ENCODE results near the gene DOCK1.

The DOCK1 gene

GRCh38 chr10:127207081-127207480 is 301.9 kb downstream of the DOCK1 start:
- no peak for DNase-seq (ENCODE audit: low spot score)
- in situ Hi-C loops (cut with MboI; ENCODE audit: low sequenced_read_pairs, unreplicated experiment): no loop called here
- TF ChIP-seq, protein P1, sequence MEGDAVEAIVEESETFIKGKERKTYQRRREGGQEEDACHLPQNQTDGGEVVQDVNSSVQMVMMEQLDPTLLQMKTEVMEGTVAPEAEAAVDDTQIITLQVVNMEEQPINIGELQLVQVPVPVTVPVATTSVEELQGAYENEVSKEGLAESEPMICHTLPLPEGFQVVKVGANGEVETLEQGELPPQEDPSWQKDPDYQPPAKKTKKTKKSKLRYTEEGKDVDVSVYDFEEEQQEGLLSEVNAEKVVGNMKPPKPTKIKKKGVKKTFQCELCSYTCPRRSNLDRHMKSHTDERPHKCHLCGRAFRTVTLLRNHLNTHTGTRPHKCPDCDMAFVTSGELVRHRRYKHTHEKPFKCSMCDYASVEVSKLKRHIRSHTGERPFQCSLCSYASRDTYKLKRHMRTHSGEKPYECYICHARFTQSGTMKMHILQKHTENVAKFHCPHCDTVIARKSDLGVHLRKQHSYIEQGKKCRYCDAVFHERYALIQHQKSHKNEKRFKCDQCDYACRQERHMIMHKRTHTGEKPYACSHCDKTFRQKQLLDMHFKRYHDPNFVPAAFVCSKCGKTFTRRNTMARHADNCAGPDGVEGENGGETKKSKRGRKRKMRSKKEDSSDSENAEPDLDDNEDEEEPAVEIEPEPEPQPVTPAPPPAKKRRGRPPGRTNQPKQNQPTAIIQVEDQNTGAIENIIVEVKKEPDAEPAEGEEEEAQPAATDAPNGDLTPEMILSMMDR (IDR thresholded peaks at IDR 0.05; ENCODE audit: borderline replicate concordance, control extremely low read depth, extremely low read depth, insufficient read depth, missing control alignments): no peak

- in situ Hi-C loops (cut with MboI; ENCODE audit: low sequenced_read_pairs, unreplicated experiment): no loop called here
- no peak for DNase-seq (ENCODE audit: low spot score)
- TF ChIP-seq, protein P1 (IDR thresholded peaks at IDR 0.05; ENCODE audit: borderline replicate concordance, control extremely low read depth, extremely low read depth, insufficient read depth, missing control alignments): no peak
These were observed 305.8 kb downstream of the DOCK1 start for GRCh38 chr10:127210936-127211466.

DNA sequence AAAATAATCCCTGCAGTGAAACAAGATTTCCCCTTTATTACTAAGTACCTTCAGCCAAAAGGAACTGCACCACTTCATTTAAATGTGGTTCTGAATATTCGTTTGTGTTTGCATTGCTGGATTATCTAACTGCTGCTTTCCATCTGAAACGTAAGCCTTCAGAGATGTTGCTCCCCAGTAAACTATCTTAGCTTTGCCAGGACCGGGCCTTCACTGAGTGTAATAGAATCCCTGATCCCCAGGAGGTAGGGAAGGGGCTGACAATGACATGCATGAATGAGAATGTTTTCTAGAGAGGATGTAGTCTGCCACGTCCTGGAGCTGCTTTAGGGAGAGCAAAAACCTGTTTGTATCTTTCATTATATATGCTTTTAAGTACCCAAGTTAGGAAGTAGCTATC is 310.6 kb downstream of the DOCK1 start:
- in situ Hi-C loops (cut with MboI; ENCODE audit: low sequenced_read_pairs, unreplicated experiment): no loop called here
- TF ChIP-seq, protein P1 (IDR thresholded peaks at IDR 0.05; ENCODE audit: borderline replicate concordance, control extremely low read depth, extremely low read depth, insufficient read depth, missing control alignments): no peak

GRCh38 chr10:127216274-127216673 is 311.0 kb downstream of the DOCK1 start:
- TF ChIP-seq, protein P1 (IDR thresholded peaks at IDR 0.05; ENCODE audit: borderline replicate concordance, control extremely low read depth, extremely low read depth, insufficient read depth, missing control alignments): no peak
- in situ Hi-C loops (cut with MboI; ENCODE audit: low sequenced_read_pairs, unreplicated experiment): no loop called here
- DNase-seq (ENCODE audit: low spot score): no peak

More for the DNA sequence above, 310.6 kb downstream of the DOCK1 start:
- no peak for DNase-seq (ENCODE audit: low spot score)

DNA sequence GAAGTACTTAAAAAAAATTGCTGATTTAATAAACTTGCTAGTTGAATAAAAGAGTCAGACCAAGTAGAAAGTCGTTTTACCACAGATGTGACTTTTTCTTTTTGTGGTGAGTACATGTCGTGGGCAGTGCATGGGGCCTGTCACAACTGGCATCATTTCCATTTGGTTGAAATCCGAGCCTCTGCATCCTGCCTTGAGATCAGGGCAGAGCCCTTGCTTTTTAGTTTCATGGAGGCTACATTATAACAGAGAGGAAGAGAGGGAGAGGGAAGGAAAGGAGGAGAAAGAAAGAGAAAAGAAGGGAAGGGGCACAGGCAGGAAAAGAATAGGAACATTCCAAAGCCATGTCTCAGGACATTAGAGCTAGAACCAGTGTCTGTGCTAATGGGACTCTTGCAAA is 311.6 kb downstream of the DOCK1 start:
- in situ Hi-C loops (cut with MboI; ENCODE audit: low sequenced_read_pairs, unreplicated experiment): no loop called here
- TF ChIP-seq, protein P1 (IDR thresholded peaks at IDR 0.05; ENCODE audit: borderline replicate concordance, control extremely low read depth, extremely low read depth, insufficient read depth, missing control alignments): no peak
- no peak for DNase-seq (ENCODE audit: low spot score)

DNA sequence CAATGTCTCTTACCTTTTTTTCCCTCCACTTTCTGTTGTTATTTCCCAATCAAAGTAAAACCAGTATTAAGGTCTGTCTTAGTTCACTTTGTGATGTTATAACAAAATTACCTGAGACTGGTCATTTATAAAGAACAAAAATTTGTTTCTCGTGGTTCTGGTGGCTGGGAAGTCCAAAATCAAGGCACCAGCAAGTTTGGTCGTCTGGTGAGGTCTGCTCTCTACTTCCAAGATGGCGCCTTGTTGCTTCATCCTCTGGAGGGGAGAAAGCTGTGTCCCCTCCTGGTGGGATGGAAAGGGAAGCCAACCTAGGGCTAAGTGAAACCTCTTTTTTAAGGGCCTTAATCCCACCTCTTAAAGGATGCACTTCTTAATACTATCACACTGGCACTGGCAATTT is 313.4 kb downstream of the DOCK1 start:
- in situ Hi-C loops (cut with MboI; ENCODE audit: low sequenced_read_pairs, unreplicated experiment): no loop called here
- DNase-seq (ENCODE audit: low spot score): no peak
- TF ChIP-seq, protein P1 (IDR thresholded peaks at IDR 0.05; ENCODE audit: borderline replicate concordance, control extremely low read depth, extremely low read depth, insufficient read depth, missing control alignments): no peak
